Transverse colon (tissue), 4 donors: ENCODE measurements around the gene KHDRBS2. TPM values are rescaled to one million over a fixed set of nuclear protein-coding genes. Genes with fewer than 3 reads are reported as not detected.

Source experiments
- DNase-seq: peaks from one replicate; pipeline ENCODE4 v3.0.0-alpha.2; 2019
- H3K27ac ChIP-seq, 4 donors: fragments of 200-600 bp; sonication (generic); 2 replicates each; pipeline ENCODE4 v1.5.1; 2016 to 2018; ENCODE audit warnings: inconsistent platforms in 4 of 4
- H3K27me3 ChIP-seq: fragments of 200-600 bp; sonication (generic); 2 replicates; pipeline ENCODE4 v1.5.1; 2017; ENCODE audit warnings: inconsistent platforms
- H3K36me3 ChIP-seq, 4 donors: fragments of 200-600 bp; sonication (generic); 2 replicates each; pipeline ENCODE4 v1.5.1; 2017 to 2019; ENCODE audit warnings: inconsistent platforms in 4 of 4
- H3K4me1 ChIP-seq, 4 donors: fragments of 200-600 bp; sonication (generic); 2 replicates each; pipeline ENCODE4 v1.5.1; 2017 to 2020; ENCODE audit warnings: inconsistent platforms in 4 of 4
- H3K4me3 ChIP-seq, 4 donors: fragments of 200-600 bp; sonication (generic); 1 replicate in 1 of 4; 2 replicates in 3 of 4; pipeline versions ENCODE4 v1.5.1 to v1.6.1; 2017 to 2019; ENCODE audit warnings: inconsistent platforms in 4 of 4
- H3K9me3 ChIP-seq, 2 donors: fragments of 200-600 bp; sonication (generic); 2 replicates each; pipeline ENCODE4 v1.5.1; 2017 to 2019; ENCODE audit warnings: inconsistent platforms in 2 of 2
- EP300 ChIP-seq: sonication (generic); formaldehyde crosslinking; IDR thresholded peaks from one replicate; pipeline ENCODE4 v1.6.1; 2017; ENCODE audit warnings: antibody characterized with exemption, low read depth
- POLR2A ChIP-seq: fragments of 450-650 bp; IDR thresholded peaks from one replicate; pipeline ENCODE4 v1.6.1; 2016; ENCODE audit warnings: antibody characterized with exemption, mild to moderate bottlenecking, moderate library complexity
- POLR2AphosphoS5 ChIP-seq, 3 donors: sonication (generic); formaldehyde crosslinking; IDR thresholded peaks; one replicate each; pipeline ENCODE4 v1.6.1; 2016; ENCODE audit warnings: antibody characterized with exemption in 3 of 3
- WGBS, 2 donors: methylation state at CpG; one replicate each; pipeline ENCODE4 v1.1.5; 2018; ENCODE audit warnings: low coverage in 1 of 2; 5-methylcytosine and 5-hydroxymethylcytosine counted together
- in situ Hi-C, 4 donors: fragments of 200-750 bp; cut with MboI; loops; one replicate each; pipeline versions ENCODE4 v1.15.0 to v1.15.1; 2017; ENCODE audit warnings: low sequenced_read_pairs in 3 of 4, low pct_ligation_motif_present in 1 of 4, low pct_unique_long_range_greater_than_20kb in 1 of 4
- intact Hi-C: fragments of 100-400 bp; cut with DNase I; formaldehyde crosslinking; loops from one replicate; pipeline ENCODE4 v1.15.1; 2023; ENCODE audit warnings: low total_unique reads
- total RNA-seq, 4 donors: library from RNA; depleted of rRNA; stranded (reverse); fragments of >200 nt; gene quantifications; one replicate each; pipeline ENCODE4 v1.1.0, GENCODE V29; 2016
- TF ChIP-seq, protein P1 (sequence below), 5 experiments: fragments of 200-600 bp in 3 of 5; fragments of 450-650 bp in 2 of 5; sonication (generic) in 3 of 5; IDR thresholded peaks; 1 replicate in 2 of 5; 2 replicates in 3 of 5; pipeline ENCODE4 v1.5.1; 2016 to 2017; ENCODE audit warnings: antibody characterized with exemption in 5 of 5, inconsistent platforms in 3 of 5, mild to moderate bottlenecking in 2 of 5, moderate library complexity in 1 of 5

The KHDRBS2 gene
- total RNA-seq, 4 donors from 2014 or later = 1.6 to 4.5 (median 2.5) TPM

DNA sequence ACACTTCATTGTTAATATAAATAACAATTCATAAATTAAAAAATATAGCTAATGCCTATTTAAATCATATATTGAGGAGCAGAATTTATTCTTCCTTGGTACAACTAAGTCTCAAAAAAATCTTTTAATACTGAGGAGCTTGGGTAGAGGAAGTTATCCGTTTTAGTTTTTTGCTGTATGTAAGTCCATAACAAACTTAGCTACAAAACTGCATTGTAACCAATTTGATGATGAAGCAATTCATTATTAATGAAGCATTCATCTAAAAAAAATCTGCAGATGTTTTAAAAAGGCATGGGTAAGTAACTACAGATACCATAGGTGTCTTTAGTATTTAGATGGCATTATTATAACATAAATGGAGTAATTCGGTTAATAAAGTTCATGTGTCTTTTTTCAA, 1.3 kb downstream of the KHDRBS2 start:
- H3K4me1 ChIP-seq = peaks cover 0 to 19% (median 9%) of the 10 kb centered on the region in 4 donors
- 49 to 52% methylated on average over 2 of the region's 2 CpGs for WGBS, 2 donors
- no peak overlapping the region for H3K4me3 ChIP-seq
- H3K36me3 ChIP-seq = no peaks in the 10 kb centered on the region
- no peak for DNase-seq
- intact Hi-C loops (no loop called here), in situ Hi-C loops (no loop called here)
- H3K9me3 ChIP-seq = no peaks in the 10 kb centered on the region
- TF ChIP-seq EP300 = no peak
- no peak for TF ChIP-seq POLR2A
- TF ChIP-seq POLR2AphosphoS5 (IDR thresholded peaks at IDR 0.05) = no peak
- TF ChIP-seq, protein P1, sequence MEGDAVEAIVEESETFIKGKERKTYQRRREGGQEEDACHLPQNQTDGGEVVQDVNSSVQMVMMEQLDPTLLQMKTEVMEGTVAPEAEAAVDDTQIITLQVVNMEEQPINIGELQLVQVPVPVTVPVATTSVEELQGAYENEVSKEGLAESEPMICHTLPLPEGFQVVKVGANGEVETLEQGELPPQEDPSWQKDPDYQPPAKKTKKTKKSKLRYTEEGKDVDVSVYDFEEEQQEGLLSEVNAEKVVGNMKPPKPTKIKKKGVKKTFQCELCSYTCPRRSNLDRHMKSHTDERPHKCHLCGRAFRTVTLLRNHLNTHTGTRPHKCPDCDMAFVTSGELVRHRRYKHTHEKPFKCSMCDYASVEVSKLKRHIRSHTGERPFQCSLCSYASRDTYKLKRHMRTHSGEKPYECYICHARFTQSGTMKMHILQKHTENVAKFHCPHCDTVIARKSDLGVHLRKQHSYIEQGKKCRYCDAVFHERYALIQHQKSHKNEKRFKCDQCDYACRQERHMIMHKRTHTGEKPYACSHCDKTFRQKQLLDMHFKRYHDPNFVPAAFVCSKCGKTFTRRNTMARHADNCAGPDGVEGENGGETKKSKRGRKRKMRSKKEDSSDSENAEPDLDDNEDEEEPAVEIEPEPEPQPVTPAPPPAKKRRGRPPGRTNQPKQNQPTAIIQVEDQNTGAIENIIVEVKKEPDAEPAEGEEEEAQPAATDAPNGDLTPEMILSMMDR (IDR thresholded peaks at IDR 0.05) = no peak
- H3K27ac ChIP-seq = no peak overlapping the region
- peaks cover 35% of the 10 kb centered on the region for H3K27me3 ChIP-seq

DNA sequence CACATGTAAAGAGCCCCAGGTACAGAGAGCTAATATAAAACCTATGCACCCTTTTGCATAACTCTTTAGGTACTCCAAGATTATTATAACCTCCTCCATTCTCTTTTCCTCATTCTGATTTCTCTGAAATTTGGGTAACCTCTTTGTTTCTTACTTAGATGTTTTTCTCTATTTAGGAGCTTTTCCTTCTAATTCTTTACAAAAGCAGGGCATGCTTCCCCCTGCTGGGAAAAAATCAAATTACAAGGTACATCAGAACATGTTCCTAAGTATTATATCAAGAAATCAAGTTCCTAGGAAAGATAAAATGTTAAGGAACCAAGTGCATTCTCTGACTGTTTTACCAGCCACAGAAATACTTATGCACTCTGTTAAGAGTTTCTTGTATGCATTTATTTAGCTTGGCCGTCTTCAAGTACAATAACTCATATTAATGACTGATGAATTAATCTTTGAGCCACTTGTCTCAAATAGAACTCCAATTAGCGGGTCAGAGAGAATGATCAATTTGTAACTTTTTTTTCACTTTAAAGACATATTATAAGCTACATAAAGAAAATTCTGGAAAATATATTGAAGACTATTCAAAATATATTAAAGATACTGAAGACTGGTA, 2.1 kb downstream of the KHDRBS2 start:
- TF ChIP-seq POLR2A (no peak), POLR2AphosphoS5 (IDR thresholded peaks at IDR 0.05) (no peak), EP300 (no peak)
- TF ChIP-seq, protein P1 (IDR thresholded peaks at IDR 0.05) = peak; percentile 36 to 54 (median 42)
- H3K27me3 ChIP-seq = peaks cover 35% of the 10 kb centered on the region
- H3K36me3 ChIP-seq = no peaks in the 10 kb centered on the region
- no peaks in the 10 kb centered on the region for H3K9me3 ChIP-seq
- H3K27ac ChIP-seq = peak overlapping the region in 1 of 4 donors; percentile 58
- H3K4me1 ChIP-seq = peaks cover 0 to 19% (median 9%) of the 10 kb centered on the region in 4 donors
- no peak overlapping the region for H3K4me3 ChIP-seq
- WGBS, 2 donors = 48 to 58% methylated on average over 2 of the region's 2 CpGs
- intact Hi-C loops = no loop called here
- in situ Hi-C loops = no loop called here
- no peak for DNase-seq

DNA sequence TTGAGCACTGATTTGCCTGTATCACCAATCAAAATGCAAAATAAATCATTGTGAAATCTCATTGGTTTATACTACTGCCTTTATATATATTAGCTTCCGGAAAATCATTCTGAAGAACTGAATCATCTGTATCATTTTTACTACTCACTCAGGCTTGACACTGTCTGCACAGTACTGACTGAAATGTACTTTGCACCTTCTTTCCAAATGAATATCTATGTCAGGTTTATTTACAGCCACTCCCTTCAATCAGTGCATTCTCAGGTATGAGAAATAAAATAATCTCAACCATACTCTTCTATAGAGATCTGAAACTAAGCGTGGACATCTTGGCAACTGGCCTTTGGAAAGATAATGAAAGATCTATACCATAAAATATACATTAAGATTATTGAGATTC, 2.7 kb downstream of the KHDRBS2 start:
- in situ Hi-C loops = no loop called here
- DNase-seq = no peak
- TF ChIP-seq EP300 = no peak
- no peak for TF ChIP-seq POLR2AphosphoS5 (IDR thresholded peaks at IDR 0.05)
- no peak for TF ChIP-seq POLR2A
- TF ChIP-seq, protein P1 (IDR thresholded peaks at IDR 0.05) = no peak
- peaks cover 35% of the 10 kb centered on the region for H3K27me3 ChIP-seq
- 30 to 37% methylated on average over 2 of the region's 2 CpGs for WGBS, 2 donors
- peaks cover 0 to 19% (median 9%) of the 10 kb centered on the region in 4 donors for H3K4me1 ChIP-seq
- intact Hi-C loops = no loop called here
- H3K27ac ChIP-seq = peak overlapping the region in 1 of 4 donors; percentile 58
- no peaks in the 10 kb centered on the region for H3K9me3 ChIP-seq
- H3K36me3 ChIP-seq = no peaks in the 10 kb centered on the region
- H3K4me3 ChIP-seq = no peak overlapping the region

DNA sequence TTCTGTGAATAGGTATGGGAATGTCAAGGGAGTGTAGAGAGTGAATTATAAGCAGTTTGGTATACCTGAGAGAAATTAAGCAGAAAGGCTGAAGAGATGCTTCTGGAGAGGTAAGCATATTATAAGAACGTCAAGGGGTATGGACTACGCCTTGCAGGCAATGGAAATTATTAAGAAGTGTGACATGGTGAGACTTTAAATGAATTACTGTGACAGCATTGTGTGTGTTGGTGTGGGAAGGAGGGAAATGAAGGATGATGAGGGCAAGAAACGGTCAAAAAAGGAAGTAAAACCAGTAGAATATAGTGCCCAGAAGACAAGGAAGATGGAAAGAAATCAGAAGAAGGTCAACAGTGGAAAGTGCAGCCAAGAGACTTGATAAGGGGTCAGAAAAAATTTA, 5.9 kb downstream of the KHDRBS2 start:
- DNase-seq = no peak
- Histone ChIP-seq H3K4me3 (no peak overlapping the region), H3K36me3 (no peaks in the 10 kb centered on the region), H3K4me1 (peaks cover 0 to 13% (median 6%) of the 10 kb centered on the region in 4 donors), H3K27ac (no peak overlapping the region), H3K9me3 (no peaks in the 10 kb centered on the region), H3K27me3 (peaks cover 12% of the 10 kb centered on the region)
- intact Hi-C loops = no loop called here
- no peak for TF ChIP-seq EP300
- TF ChIP-seq, protein P1 (IDR thresholded peaks at IDR 0.05) = no peak
- no peak for TF ChIP-seq POLR2AphosphoS5 (IDR thresholded peaks at IDR 0.05)
- TF ChIP-seq POLR2A = no peak
- in situ Hi-C loops = no loop called here
- 77 to 100% methylated on average over 2 to 3 of the region's 3 CpGs for WGBS, 2 donors
